NCI-H526 (cell line): ENCODE measurements around the gene CAMK2A.

Experiments
- DNase-seq, 2 experiments: peaks; one replicate each; lab custom pipeline; 2025; lab: John Stamatoyannopoulos, UW

The CAMK2A gene

DNA sequence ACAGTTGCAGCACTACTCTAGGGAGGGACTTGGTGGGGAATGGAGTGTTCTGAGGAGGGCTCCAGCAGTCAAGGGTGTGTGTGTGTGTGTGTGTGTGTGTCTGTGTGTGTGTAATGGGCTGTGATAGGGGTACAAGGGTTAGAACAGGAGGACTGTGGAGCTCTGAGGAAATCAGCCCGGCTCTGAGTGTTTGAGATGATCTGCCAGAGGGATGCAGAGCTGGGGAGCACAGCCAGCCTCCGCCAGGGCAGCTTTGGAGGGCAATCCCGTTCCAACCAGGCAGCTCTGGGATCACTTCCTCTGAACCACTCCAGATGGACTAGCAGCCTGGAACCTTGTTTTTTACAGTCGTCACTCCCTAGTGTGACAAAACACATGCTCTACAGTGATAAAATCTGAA is 102.7 kb downstream of the CAMK2A start:
- DNase-seq: no peak

- DNase-seq: no peak
Observed at GRCh38 chr5:150186137-150186536, 103.4 kb downstream of the CAMK2A start.

- no peak for DNase-seq
Observed at GRCh38 chr5:150184990-150185912, 104.3 kb downstream of the CAMK2A start.

- no peak for DNase-seq
Observed at GRCh38 chr5:150184006-150184405, 105.6 kb downstream of the CAMK2A start.

GRCh38 chr5:150183436-150183835 is 106.1 kb downstream of the CAMK2A start:
- DNase-seq: no peak

- DNase-seq: no peak
Observed at GRCh38 chr5:150182774-150183173, 106.8 kb downstream of the CAMK2A start.

- DNase-seq: no peak
Observed at GRCh38 chr5:150181766-150182545, 107.6 kb downstream of the CAMK2A start.

- no peak for DNase-seq
Observed at GRCh38 chr5:150181027-150181426, 108.5 kb downstream of the CAMK2A start.

GRCh38 chr5:150180241-150181026 is 109.1 kb downstream of the CAMK2A start:
- no peak for DNase-seq

- no peak for DNase-seq
Observed at GRCh38 chr5:150179019-150179620, 110.5 kb downstream of the CAMK2A start.

- no peak for DNase-seq
Observed at GRCh38 chr5:150178262-150178661, 111.3 kb downstream of the CAMK2A start.

DNA sequence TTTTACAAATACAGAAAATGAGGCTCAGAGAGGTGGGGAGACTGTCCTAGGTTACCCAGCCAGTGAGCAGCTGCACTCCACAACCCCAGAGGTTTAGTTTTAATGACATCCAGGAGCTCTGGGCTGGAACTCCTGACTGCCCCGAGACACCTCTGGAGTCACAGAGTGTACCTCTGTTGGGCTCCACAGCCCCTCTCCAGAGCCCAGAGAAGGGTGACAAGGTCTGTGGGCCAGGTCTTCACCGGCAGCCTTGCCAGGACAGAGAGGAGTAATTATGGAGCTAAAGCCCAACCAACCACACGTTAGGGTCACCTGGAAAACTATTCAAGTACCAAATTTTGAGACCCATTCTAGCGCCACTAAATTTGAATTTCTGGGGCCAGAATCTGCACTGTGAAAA is 111.9 kb downstream of the CAMK2A start:
- no peak for DNase-seq

GRCh38 chr5:150176745-150177477 is 112.7 kb downstream of the CAMK2A start:
- no peak for DNase-seq

DNA sequence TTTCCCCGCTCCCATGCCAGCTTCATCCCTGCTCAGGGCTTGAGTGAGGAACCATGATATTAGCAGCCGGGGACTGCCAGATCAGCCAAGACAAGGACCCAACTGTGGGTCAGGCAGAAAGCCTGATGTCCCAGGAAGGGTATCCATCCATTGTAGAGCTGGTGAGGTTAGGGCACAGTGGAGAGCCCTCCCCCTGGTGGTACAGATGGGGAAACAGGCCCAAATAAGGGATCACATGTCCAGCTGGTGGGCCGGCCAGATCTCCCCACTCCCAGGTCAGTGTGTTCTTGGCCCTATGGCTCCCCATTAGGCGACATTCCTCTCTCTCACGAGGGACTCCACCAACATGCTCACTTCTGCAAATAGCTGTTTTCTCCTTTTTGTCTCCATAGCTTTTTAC is 114.0 kb downstream of the CAMK2A start:
- peak in 1 of 2 experiments; percentile 21 for DNase-seq

DNA sequence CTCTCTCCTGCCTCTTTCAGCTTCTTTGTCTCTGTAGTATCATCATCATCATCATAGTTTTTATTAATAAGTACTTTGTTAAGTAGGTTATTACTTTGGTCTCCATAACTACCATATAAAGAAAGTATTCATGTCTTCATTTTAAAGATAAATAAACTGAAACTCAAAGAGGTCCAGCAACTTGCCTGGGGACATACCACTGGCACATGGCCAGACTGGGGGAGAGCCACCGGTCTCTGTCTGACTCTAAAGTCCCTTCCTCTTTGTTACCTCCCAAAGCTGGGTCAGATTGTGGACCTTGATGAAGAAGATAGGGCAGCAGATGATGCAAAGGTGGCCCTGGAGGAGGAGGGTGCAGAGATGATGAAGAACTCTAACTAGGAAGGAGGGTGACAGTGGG is 114.5 kb downstream of the CAMK2A start:
- DNase-seq: no peak

DNA sequence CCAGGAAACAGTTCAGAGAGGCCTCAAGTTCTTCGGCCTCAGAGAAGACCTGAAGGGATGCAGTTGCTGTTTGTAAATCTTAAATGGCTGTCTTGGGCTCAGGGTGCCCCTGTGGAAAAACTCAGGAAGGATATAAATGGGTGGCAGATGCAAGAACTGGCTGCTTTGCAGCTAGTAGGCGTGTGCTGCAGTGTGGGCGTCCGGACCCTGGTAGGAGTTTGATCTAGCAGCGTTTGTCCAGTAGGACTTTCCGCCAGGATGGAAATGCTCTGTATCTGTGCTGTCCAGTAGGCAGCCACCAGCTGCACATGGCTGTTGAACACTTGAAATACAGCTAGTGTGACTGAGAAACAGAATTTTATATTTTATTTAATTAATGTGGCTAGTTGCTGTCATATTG is 115.3 kb downstream of the CAMK2A start:
- no peak for DNase-seq

DNA sequence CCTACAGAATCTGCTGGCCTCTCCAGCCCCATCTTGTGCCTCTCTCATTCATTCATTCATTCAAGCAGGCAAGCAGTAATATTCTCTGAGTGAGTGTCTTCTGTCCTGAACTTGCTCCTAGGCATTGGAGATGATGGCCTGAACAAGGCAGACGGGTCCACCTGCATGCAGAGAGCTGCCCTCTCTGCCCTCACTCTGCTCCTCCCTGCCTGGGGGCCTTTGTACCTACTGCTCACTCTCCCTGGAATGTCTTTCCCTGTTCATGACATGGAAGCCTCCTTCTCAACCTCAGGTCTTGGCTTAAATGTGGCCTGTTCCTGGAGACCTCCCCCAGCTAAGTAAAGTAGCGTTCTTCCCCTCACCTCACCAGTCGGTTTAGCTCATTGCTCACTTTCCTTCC is 116.4 kb downstream of the CAMK2A start:
- no peak for DNase-seq

DNA sequence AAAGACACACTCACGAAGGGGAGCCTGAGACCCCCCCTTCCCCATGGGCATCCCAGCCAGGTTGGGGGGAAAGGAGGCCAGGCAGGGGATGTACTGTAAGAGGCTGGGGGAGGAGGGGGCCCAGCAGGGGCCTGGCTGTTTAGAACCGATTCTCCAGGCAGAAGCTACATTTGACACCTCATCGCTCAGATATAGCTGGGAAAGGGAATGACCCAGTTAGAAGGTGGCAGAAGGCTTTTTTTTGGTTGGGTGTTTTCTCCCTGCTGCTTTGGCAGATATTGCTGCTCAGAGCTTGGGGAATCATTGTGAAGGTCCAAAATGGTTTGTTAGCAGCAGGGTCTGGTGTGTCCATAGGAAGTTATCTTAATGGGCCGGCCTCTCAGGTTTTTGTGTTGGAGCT is 117.0 kb downstream of the CAMK2A start:
- DNase-seq: no peak

DNA sequence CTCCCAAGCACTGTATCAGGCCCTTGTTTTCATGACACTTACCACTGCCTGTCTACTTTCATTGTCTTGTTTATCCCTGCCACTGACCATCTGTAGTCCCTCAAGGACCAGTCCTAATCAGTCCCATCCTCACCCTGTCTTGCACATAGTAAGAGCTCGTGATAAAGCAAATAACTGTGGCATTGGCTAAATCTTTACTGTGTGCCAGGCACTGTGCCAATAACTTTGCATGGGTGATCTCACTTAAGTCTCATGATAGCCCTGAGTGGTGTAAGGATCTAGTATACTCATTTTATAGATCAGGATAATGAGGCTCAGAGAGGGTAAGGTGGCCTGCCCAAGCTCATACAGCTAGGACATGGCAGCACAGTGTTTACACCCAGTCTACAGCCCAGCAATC is 117.4 kb downstream of the CAMK2A start:
- DNase-seq: no peak
